Transverse colon (tissue), 4 donors: ENCODE measurements around the gene PHLDB2. TPM values are rescaled to one million over a fixed set of nuclear protein-coding genes. Genes with fewer than 3 reads are reported as not detected.

Source experiments
- DNase-seq: peaks from one replicate; pipeline ENCODE4 v3.0.0-alpha.2; 2019
- H3K27ac ChIP-seq, 4 donors: fragments of 200-600 bp; sonication (generic); 2 replicates each; pipeline ENCODE4 v1.5.1; 2016 to 2018; ENCODE audit warnings: inconsistent platforms in 4 of 4
- H3K27me3 ChIP-seq: fragments of 200-600 bp; sonication (generic); 2 replicates; pipeline ENCODE4 v1.5.1; 2017; ENCODE audit warnings: inconsistent platforms
- H3K36me3 ChIP-seq, 4 donors: fragments of 200-600 bp; sonication (generic); 2 replicates each; pipeline ENCODE4 v1.5.1; 2017 to 2019; ENCODE audit warnings: inconsistent platforms in 4 of 4
- H3K4me1 ChIP-seq, 4 donors: fragments of 200-600 bp; sonication (generic); 2 replicates each; pipeline ENCODE4 v1.5.1; 2017 to 2020; ENCODE audit warnings: inconsistent platforms in 4 of 4
- H3K4me3 ChIP-seq, 4 donors: fragments of 200-600 bp; sonication (generic); 1 replicate in 1 of 4; 2 replicates in 3 of 4; pipeline versions ENCODE4 v1.5.1 to v1.6.1; 2017 to 2019; ENCODE audit warnings: inconsistent platforms in 4 of 4
- H3K9me3 ChIP-seq, 2 donors: fragments of 200-600 bp; sonication (generic); 2 replicates each; pipeline ENCODE4 v1.5.1; 2017 to 2019; ENCODE audit warnings: inconsistent platforms in 2 of 2
- CTCF ChIP-seq, 5 experiments: fragments of 200-600 bp in 3 of 5; fragments of 450-650 bp in 2 of 5; sonication (generic) in 3 of 5; IDR thresholded peaks; 1 replicate in 2 of 5; 2 replicates in 3 of 5; pipeline ENCODE4 v1.5.1; 2016 to 2017; ENCODE audit warnings: antibody characterized with exemption in 5 of 5, inconsistent platforms in 3 of 5, mild to moderate bottlenecking in 2 of 5, moderate library complexity in 1 of 5
- EP300 ChIP-seq: sonication (generic); formaldehyde crosslinking; IDR thresholded peaks from one replicate; pipeline ENCODE4 v1.6.1; 2017; ENCODE audit warnings: antibody characterized with exemption, low read depth
- POLR2A ChIP-seq: fragments of 450-650 bp; IDR thresholded peaks from one replicate; pipeline ENCODE4 v1.6.1; 2016; ENCODE audit warnings: antibody characterized with exemption, mild to moderate bottlenecking, moderate library complexity
- POLR2AphosphoS5 ChIP-seq, 3 donors: sonication (generic); formaldehyde crosslinking; IDR thresholded peaks; one replicate each; pipeline ENCODE4 v1.6.1; 2016; ENCODE audit warnings: antibody characterized with exemption in 3 of 3
- WGBS, 2 donors: methylation state at CpG; one replicate each; pipeline ENCODE4 v1.1.5; 2018; ENCODE audit warnings: low coverage in 1 of 2; 5-methylcytosine and 5-hydroxymethylcytosine counted together
- in situ Hi-C, 4 donors: fragments of 200-750 bp; cut with MboI; loops; one replicate each; pipeline versions ENCODE4 v1.15.0 to v1.15.1; 2017; ENCODE audit warnings: low sequenced_read_pairs in 3 of 4, low pct_ligation_motif_present in 1 of 4, low pct_unique_long_range_greater_than_20kb in 1 of 4
- intact Hi-C: fragments of 100-400 bp; cut with DNase I; formaldehyde crosslinking; loops from one replicate; pipeline ENCODE4 v1.15.1; 2023; ENCODE audit warnings: low total_unique reads
- total RNA-seq, 4 donors: library from RNA; depleted of rRNA; stranded (reverse); fragments of >200 nt; gene quantifications; one replicate each; pipeline ENCODE4 v1.1.0, GENCODE V29; 2016

PHLDB2 gene
- total RNA-seq, 4 donors from 2014 or later: 20.3 to 43.8 (median 24.5) TPM

- no peak overlapping the region for H3K27ac ChIP-seq
- no peaks in the 10 kb centered on the region for H3K9me3 ChIP-seq
- TF ChIP-seq CTCF (IDR thresholded peaks at IDR 0.05): no peak
- no peak for TF ChIP-seq POLR2A
- TF ChIP-seq POLR2AphosphoS5 (IDR thresholded peaks at IDR 0.05): no peak
- TF ChIP-seq EP300: no peak
- intact Hi-C loops (no loop called here), in situ Hi-C loops (no loop called here)
- no peaks in the 10 kb centered on the region for H3K27me3 ChIP-seq
- peaks cover 0 to 21% (median 4%) of the 10 kb centered on the region in 4 donors for H3K4me1 ChIP-seq
- no peak overlapping the region for H3K4me3 ChIP-seq
- no peak for DNase-seq
- peaks cover 0 to 11% (median 0%) of the 10 kb centered on the region in 4 donors for H3K36me3 ChIP-seq
Observed at GRCh38 chr3:111936191-111936841, 77.3 kb downstream of the PHLDB2 start.

- in situ Hi-C loops (no loop called here), intact Hi-C loops (no loop called here)
- H3K27me3 ChIP-seq: no peaks in the 10 kb centered on the region
- WGBS, 2 donors: 63 to 89% methylated on average over 1 of the region's 1 CpG
- H3K4me1 ChIP-seq: peaks cover 0 to 21% (median 4%) of the 10 kb centered on the region in 4 donors
- H3K27ac ChIP-seq: no peak overlapping the region
- H3K36me3 ChIP-seq: peaks cover 0 to 11% (median 0%) of the 10 kb centered on the region in 4 donors
- no peak overlapping the region for H3K4me3 ChIP-seq
- no peaks in the 10 kb centered on the region for H3K9me3 ChIP-seq
- no peak for DNase-seq
- TF ChIP-seq POLR2A (no peak), EP300 (no peak), CTCF (IDR thresholded peaks at IDR 0.05) (no peak), POLR2AphosphoS5 (IDR thresholded peaks at IDR 0.05) (no peak)
Observed at GRCh38 chr3:111936967-111937366, 77.9 kb downstream of the PHLDB2 start.

GRCh38 chr3:111937871-111938270 lies 78.8 kb downstream of the PHLDB2 start:
- DNase-seq: no peak
- H3K27me3 ChIP-seq: no peaks in the 10 kb centered on the region
- H3K9me3 ChIP-seq: no peaks in the 10 kb centered on the region
- intact Hi-C loops (no loop called here), in situ Hi-C loops (no loop called here)
- no peak overlapping the region for H3K4me3 ChIP-seq
- peaks cover 0 to 9% (median 0%) of the 10 kb centered on the region in 4 donors for H3K36me3 ChIP-seq
- no peak for TF ChIP-seq CTCF (IDR thresholded peaks at IDR 0.05)
- H3K4me1 ChIP-seq: peaks cover 0 to 21% (median 4%) of the 10 kb centered on the region in 4 donors
- no peak overlapping the region for H3K27ac ChIP-seq

GRCh38 chr3:111939873-111940272 lies 80.8 kb downstream of the PHLDB2 start:
- WGBS, 2 donors: 82 to 93% methylated on average over 2 of the region's 2 CpGs
- H3K4me1 ChIP-seq: peaks cover 0 to 12% (median 4%) of the 10 kb centered on the region in 4 donors
- H3K27me3 ChIP-seq: no peaks in the 10 kb centered on the region
- intact Hi-C loops: no loop called here
- H3K4me3 ChIP-seq: no peak overlapping the region
- TF ChIP-seq CTCF (IDR thresholded peaks at IDR 0.05) (no peak), POLR2AphosphoS5 (IDR thresholded peaks at IDR 0.05) (no peak), EP300 (no peak), POLR2A (no peak)
- no peak for DNase-seq
- no peaks in the 10 kb centered on the region for H3K9me3 ChIP-seq
- peaks cover 0 to 8% (median 0%) of the 10 kb centered on the region in 4 donors for H3K36me3 ChIP-seq
- in situ Hi-C loops: no loop called here
- H3K27ac ChIP-seq: no peak overlapping the region
